NCI-H82 (cell line): ENCODE data around the gene MTR.
A peak's percentile ranks its signal among the peaks of the same experiment; 100 is the strongest.

Experiments used
- DNase-seq: peaks from one replicate; lab custom pipeline; 2025; lab: John Stamatoyannopoulos, UW

MTR gene

DNA sequence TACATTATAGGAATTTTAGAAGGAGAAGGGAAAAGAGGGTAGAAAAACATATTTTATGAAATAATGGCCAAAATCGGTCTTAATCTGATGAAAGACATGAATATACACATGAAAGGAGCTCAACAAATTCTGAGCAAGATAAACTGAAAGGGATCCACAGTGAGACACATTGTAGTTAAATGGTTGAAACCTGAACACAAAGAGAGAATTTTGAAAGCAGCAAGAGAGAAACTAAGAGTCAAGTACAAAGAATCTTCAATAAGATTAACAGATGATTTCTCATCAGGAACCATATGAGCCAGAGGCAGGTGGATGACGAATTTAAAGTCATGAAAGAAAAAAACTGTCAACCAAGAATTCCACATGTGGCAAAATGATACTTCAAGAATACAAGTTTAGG lies 15.8 kb upstream of the MTR start:
- DNase-seq = no peak

DNA sequence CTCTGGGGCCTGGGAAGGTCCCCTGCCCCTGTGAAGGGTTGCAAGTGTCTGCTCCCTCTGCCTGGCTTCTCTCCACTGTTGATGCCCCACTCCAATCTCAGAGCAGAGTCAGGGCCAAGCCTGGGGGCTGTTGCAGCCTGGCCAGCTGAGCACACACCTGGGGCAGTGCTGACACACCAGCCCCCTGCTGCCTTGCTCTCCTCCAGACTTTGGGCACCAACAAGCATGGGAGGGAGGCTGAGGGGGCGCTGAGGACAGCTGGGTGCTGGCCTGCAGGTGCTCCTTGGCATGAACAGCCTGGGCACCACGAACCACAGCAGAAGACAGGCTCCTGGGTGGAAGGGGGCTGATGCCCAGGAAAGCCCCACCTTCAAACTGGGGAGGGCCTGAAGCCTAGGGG lies 9.6 kb upstream of the MTR start:
- DNase-seq = no peak

DNA sequence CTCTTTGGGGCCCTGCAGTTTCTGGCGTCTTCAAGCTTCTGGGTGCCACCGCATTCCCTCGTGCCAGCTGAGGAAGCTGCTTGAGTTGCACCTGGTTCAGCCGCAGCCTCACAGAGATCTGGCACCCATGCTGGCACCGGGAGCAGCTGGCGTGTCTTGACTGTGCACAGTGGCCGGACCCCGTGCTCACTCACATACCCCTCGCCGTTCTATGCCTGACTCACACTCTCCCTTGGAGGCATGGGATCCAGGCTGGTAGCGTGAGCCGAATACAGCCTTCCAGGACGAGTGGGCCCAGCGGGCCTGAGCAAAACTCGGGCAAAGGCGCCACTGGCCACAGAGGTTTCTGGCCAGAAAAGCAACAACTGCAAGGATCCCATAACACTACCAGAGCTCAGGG lies 8.6 kb upstream of the MTR start:
- no peak for DNase-seq

DNA sequence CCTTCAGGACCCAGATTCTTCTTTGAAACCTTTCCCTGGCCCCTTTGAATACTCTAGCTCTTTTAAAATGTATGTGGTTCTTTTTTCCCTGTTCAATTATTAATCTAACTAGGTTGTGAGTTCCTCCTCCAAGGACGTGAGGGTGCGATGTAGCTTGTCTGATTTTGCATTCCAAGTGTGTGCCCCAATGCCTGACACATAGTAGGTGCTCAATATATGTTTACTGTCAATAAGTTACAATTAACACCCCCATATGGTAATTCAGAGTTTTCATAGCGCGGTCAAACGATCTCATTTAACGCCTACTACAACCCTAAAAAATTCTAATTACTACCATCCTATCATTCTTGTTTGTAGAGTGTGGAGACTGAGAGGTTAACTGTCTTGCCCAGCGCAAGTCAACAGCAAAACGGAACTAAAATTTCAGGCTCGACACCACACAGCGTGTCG lies 482 bp upstream of the MTR start:
- DNase-seq = no peak

DNA sequence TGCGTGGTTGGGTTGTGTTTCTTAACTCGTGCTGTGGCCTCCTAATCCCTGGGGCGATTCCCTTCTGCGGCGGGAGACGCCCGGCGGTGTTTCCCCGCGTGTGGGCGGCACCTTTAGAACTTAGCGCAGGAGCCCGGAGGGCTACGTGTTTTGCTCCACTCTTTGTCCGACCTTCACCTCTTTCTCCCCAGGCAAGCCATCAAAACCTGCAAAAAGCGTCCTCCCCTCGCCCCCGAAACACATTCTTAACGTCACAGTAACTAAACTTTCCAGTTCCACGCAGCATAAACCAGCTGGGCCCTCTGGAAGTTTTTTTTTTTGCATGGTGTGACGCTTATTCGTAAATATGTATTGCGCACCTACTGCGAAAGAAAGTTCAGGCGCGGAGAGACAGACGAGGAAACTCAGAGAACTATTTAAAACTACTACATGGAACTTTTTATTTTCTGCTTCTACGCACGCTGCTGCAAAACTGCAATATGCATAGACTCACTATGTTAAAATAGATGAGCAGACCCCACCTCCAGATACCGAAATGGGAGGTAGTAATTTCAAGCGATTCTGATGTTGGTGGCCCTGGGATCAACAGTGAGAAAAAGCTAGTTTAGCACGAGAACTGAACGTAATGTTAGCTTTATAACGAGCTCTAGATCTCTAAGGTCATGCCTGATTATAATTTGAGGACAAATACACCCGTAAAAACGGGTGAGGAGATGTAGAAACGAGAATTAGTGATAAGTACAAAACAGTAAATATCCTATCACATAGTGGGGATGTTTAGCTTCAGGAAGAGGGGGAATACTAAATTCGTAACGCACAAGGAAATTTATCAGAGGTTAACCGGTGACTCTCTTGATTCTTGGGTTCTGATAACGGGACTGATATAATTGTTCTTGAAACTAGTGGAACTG lies 920 bp downstream of the MTR start:
- DNase-seq = peak; percentile 50

DNA sequence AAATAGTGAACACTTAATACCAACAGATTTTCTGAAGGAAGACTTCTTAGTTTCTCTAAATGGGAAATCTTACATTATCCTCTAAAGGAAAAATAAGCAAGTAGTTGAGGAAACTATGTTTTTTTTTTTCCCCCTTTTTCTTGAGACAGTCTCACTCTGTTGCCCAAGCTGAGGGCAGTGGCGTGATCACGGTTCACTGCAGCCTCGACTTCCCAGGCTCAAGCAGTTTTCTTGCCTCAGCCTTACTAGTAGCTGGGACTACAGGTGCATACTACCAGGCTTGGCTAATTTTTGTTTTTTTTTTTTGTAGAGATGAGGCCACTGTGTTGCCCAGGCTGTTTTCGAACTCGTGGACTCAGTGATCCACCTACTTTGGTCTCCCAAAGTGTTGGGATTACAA lies 3.9 kb downstream of the MTR start:
- no peak for DNase-seq

DNA sequence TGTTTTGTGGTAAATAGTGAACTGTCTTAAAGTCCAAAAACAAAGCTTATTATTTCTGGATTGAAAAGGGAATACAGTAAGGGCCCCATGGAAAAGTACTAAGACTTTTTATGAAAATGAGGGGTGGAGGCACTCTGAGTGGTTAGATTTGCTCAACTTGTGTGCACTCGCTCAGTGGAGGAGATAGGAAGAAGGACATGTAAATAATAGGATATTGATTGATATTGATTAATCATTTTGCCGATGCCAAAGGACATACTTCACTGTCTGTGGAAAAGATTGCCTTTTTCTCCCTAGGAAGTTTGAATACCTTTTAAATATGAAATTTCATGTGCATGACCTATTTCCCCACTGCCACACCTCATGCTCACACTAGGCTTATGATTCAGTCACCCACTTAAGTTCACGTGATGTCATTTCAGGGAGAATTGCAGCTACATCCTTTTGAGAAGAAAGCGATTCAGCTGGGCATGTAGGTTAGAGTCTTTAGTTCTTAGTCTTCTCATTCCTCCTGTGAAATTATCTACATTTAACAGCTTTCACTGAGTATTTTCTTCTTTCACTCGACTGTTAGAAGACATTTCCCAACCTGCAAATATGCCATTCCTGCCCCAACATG lies 5.0 kb downstream of the MTR start:
- DNase-seq = no peak

DNA sequence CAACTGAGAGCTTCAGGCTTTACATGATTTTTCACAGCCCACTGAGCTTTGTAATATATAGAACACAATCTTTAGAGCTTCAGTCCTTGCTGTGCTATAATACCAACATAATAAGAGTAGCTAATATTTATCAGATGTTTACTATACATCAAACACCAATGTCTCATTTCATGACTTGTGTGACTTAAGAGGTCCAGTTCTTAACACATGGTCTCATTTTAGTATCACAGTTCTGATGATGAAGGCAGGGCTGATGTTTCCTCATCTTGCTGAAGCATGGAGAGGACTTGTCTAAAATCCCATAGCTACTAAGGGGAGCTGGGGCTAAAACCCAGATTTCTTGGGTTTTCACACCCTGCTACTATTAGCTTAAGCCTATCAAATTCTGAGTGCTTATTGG lies 5.5 kb downstream of the MTR start:
- DNase-seq = no peak

DNA sequence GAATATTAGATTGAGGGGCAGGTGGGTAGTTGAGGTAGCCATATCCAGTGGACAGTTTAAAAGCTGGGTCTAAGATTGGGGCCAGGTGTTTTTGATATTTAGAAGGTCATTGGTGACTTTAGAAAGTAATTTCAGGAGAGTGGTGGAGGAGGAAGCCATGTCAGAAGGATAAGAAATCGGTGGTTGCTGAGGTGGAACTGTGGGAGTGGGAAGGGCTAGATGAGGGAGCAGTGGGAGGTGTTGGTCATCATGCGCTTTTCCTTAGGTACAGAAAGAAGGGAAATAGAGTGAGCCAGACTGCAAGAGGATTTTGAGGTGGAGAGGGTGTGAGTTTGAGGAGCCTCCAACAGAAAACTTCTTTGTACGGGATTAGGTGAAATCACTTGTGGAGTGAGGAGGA lies 7.2 kb downstream of the MTR start:
- DNase-seq = no peak

DNA sequence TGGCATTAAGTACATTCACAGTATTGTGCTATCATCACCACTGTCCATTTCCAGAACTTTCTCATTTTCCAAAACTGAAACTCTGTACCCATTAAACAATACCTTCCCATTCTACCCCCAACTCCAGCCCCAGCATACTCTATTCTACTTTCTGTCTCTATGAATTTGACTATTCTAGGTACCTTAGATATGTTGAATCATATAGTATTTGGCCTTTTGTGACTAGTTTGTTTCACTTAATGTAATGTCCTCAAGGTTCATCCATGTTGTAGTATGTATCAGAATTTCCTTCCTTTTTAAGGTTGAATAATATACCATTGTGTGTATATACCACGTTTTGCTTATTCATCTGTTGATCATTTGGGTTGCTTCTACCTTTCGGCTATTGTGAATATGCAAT lies 11.5 kb downstream of the MTR start:
- no peak for DNase-seq

DNA sequence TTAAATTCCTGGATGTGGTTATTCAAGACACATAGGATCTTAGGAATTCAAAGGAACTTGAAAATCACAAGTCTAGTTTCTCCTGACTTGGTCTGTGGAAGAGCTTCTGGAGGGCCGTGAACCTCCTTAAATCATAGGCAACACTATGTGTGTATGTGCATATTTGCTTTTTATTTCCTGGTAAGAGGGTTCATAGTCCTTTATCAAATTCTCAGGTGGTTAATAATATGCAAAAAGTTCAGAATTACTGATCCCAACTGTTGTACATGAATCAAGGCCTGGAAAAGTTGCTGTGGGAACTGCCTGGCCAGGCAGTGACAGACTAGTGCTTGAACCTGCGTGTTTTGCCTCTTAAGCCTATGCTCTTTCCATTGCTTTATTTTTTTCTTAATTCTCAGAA lies 12.9 kb downstream of the MTR start:
- no peak for DNase-seq

DNA sequence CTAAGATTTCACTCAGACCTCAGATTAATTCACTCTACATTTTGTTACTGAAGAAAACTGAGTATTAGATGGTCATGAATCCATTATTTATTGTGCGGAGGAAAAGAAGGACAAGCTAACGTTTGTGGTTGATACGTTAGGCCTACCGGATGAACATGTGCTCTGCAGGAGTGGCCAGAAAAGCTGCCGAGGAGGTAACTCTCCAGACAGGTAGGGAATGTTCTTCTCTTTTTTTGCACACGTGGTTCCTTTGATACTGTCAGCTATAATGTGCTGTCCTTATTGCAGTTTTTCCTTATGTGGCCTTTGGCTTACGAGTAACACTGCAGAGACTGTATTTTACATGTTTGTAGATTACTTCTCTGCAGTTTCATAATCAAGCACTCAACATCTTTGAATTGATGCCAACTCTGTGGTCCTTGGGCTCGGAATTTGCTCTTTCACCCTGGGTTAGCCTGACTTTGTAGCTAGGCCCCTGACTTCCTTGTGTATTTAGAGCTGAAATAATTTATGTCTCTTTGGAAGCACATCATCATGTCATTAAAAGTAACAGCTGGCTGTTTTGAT lies 13.6 kb downstream of the MTR start:
- no peak for DNase-seq

DNA sequence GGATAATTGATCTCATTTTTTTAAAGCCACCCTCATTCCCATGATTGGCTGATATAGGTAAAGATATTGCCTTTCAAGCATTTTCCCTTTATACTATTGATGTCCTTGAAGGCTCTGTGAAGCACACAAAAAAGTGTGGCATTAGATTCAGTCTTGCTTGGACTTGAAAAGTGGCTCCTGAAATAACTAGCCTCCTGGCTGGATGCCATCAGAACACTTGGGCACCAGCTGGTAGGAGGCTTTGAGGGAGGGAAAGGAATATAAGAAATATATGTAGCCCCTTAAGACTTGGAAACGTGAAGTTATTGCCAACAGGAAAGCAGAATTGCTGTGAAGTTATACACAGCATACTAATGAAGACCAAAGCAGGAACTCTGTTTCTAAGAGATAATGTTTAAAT lies 14.1 kb downstream of the MTR start:
- DNase-seq = no peak

DNA sequence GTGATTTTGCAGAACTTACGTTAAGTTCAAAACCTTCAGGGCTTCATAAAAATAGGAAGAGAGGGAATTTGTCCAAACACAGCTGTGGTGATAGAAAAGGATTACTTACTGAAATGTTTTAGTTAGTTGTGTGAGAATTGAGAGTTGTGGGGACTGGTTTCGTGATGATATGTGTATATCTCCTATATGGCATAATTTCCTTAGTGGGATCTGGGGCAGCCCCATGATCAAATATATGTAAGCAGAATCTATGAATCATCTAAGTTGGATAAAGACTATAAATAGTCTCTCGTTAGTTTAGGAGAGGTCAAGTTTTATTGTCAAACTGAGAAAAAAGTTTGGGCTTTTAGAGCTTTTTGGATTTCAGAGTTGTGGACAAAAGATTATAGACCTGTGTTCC lies 14.9 kb downstream of the MTR start:
- no peak for DNase-seq

DNA sequence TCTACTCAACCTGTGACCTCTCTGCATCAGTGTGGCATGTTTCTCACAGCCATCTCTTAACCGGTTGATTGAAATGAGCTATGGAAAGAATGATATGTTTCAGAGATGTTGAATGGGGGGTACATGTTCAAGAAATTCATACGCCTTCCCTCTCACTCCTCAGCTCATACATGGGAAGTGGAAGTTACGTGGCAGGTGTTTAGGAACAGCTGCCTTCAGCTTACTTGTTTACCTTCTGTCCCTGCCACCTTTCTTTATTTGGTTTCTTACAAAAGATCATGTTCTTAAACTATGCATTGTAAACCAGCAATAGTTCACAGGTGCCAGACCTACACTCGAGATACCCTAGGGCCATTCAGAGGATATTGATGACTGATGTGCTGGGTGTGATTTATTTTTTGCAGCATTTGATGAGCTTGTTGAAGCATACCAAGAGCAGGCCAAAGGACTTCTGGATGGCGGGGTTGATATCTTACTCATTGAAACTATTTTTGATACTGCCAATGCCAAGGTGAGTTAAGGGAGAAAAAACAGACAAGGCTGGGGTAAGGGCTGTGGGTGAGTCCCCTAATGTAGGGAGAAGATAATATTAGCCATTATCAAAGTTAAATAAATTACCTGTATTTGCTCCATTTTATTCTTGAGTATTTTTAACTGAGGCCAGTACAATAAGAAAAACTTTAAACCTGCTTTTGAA lies 17.4 kb downstream of the MTR start:
- no peak for DNase-seq

DNA sequence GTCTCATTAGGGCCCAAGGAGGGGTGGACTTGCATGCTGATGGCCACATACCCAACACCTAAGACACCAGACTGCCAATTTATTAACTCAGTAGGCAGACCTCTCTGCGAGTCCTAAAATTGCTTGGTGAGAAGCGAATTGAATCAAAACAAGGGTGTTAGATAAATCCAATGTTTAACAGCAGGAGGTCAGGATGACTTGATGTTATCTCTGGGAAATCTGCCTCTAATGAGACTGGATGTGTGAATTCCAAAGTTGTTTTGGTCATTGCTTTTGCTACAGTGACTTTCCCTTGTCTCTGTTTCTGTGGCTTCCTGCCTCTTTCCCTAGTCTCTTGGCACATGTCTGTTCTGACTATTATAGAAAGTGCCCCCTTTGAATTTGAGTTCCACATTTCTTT lies 20.8 kb downstream of the MTR start:
- DNase-seq = no peak

DNA sequence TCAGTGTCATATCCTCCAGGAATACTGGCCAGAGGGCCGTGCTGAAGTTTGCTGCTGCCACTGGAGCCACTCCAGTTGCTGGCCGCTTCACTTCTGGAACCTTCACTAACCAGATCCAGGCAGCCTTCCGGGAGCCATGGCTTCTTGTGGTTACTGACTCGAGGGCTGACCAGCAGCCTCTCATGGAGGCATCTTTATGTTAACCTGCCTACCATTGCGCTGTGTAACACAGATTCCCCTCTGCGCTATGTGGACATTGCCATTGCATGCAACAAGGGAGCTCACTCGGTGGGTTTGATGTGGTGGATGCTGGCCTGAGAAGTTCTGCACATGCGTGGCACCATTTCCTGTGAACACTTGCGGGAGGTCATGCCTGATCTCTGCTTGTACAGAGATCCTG lies 24.8 kb downstream of the MTR start:
- no peak for DNase-seq

DNA sequence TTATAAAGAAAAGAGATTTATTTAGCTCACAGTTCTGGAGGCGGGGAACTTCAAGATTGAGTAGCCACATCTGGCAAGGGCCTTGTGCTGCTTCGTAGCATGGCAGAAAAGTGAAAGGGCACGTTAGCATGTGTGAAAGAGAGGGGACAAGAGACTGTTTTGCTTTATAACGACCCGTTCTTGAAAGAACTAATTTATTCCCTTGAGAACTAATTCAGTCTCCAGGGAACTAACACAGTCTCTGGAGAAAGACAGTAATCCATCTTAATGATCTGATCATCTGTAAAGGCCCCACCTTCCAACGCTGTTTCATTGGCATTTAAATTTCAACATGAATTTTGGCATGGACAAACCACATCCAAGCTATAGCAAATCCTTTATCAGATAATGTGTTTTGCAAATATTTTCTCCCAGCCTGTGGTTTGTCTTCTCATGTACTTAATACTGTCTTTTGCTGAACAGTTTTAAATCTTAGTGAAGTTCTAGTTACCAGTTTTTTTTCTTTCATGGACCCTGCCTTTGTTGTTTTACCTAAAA lies 26.1 kb downstream of the MTR start:
- peak; percentile 82 for DNase-seq

DNA sequence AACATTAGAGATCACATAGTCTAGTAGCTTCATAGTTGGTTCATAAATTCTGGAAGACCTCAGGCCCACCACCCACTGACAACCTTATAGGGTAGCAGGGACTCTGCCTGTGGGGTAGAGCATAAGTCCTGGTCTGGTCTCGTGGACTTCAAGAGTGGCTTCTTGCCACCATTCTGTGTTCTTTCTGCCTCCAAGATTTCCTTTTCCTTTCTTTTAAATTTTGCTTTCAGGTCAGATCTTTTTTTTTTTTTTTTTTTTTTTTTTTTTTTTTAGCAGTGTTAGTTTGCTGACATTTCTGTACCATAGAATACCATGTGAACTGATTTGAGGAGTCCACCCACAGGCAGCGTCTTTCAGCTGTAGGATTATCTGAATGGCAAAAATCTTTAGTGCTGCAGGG lies 28.5 kb downstream of the MTR start:
- DNase-seq = no peak

DNA sequence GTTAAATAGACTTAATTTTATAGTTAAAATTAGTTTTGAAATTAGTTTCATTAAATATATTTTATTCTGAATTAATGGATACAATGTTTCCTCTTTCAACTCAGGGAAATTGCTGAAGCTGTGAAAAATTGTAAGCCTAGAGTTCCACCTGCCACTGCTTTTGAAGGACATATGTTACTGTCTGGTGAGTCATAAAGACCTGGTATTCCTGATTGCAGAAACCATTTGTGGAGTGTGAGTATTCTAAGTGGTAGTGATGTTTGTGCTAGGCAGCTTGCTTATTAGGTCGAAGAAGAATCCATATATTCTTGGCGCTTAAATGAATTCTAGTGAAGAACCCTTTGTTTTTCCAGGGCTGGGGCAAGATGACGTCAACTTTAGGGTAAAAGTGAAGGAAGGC lies 34.0 kb downstream of the MTR start:
- no peak for DNase-seq

DNA sequence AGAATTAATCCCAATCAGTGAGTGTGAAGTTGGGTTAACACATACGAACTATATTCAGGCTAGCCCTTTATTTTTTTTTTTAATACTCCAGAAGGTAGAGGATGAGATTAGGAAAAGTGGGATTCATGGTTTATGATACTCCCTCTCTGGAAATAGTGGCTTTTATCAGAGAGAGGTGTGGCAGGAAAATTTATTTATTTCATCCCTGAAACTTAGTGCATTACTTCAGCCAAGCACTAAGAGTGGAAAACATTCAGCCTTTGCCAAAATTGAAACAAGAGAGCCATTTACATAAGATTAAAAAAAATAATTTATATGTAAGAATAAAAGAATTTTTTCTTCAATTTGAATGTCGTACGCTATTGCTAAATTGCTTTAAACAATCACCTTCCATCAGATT lies 35.0 kb downstream of the MTR start:
- no peak for DNase-seq

DNA sequence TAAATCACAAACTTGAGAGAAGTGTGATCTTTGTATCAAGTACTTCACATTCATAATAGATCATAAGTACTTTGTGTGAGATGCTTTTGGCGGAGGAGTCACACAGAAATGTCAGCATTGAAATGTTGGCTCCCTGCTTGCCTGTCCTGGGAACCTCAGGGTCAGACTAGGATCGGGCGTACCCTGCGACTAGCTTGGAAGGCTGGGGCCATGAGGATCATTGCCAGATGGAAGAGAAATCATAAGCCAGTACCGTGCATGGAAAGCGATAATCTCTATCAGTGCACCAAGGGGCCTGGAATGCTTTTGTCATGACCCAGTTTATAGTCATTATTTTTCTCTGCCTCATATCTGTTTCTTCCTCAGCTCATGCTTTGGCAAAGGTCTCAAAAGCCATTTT lies 35.5 kb downstream of the MTR start:
- DNase-seq = no peak

DNA sequence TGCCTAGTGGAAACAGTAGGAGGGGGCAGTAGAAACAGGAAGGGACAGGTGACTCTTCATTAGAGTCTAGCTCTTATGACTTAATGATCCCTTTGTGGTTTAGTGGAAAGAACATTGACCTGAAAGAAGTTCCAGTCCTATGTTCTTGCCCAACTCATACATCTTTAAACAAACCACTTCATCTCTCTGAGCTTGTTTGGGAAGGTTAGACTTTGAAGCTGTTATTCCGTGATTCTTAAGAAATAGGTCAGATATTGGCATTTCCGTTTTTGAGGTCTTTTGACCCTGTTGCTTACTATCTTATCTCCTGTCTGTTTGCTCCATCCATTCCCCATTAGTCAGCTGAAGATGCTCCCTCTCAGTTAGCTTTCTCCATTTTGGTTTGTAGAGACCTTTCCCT lies 38.5 kb downstream of the MTR start:
- DNase-seq = no peak
